ENCODE results near the gene FRMD4A.
A peak's percentile ranks its signal among the peaks of the same experiment; 100 is the strongest.

Gene FRMD4A

DNA sequence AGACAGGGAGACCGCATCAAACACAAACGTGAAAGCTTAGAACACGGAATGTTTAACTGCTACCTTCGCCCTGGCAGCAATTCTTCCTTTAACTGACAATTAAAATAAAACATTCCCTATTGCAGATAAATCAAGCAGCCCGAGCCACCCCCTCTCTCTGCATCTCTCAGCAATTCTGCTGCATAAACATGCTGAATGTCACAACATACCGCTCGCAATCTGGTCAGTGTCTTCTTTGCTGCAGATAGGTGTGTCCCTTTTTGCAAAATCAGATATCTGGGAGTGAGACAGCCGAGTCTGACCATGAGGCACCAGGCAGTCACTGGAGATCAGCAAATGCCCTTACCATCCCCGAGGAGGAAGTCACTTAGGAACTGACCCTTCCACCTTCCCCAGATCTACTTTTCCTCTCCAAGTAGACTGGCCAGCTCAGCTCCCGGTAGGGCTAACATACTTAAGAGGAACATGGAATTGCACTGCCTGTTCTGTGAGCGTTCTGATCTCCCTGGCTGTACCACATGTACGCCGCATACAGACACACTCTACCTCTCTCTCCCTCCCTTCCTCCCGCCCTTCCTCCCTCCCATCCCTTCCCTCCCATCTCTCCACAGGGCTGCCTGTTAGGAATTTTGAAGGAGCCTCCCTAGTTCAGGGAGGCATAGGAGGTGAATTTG is at the start of gene FRMD4A:
FRMD4A (minus strand) TSS at position 537 of the 674 bp plus-strand sequence.
- DNase-seq, result peak in 26 of 56 donors; percentile 4 to 54 (median 25)

DNA sequence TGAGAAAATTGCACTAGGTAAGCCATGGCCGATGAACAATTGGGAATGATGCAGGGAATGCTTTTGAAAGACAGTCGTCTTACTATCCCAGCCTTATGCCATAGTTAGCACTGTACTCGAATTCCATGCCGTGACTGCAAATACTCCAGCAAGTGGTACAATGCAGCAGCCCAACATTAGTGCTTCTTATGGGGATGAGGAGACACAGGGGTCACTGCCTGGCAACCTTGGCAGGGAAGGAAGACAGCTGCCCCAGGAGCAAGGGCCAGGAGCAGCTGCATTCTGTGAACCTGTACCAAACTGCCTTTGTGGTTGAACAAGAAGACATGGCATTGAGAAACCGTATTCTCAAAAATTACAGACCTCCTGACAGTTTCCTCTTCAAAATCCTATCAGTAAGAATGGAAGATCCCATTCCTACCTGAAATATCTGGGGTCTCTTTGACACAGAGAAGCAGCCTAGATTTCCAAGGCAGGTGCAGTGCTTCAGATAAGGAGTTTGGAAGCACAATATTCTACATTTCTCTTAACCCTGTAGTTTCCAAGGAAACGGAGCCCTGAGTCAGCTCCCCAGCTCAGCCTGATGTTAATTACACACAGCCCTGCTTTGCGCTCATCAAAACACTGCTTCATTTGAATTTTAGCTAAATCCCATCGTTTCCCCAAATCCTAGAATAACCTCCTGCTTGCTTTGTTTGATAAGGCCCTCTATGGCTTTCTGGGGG is 49.0 kb upstream of the FRMD4A start:
- DNase-seq, result peak in 18 of 56 donors; percentile 6 to 64 (median 19)

DNA sequence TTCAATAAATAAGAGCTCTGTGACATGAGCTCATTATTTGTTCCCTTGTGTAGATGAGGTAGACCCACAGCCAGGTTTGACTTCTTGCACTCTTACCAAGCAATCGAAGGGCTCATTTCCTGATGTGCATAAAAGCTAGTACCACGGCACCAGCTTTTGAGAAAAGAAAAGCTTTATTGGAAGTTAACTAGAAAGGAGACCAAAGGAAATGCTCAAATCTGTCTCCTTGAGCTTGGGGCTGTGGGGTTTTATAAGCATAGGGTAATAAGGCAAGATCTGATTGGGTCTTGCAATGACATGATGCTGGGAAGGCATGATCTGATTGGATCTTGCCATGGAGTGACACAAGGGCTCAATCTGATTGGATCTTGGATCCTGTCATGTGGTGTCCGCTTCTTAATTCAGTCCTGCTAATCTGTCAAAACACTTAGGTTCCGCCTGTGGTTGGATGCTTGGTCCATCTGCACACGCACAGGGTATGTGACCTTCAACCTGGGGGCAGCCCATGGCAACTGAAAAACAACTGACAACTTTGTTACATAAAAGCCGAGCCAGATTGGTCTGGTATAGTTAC is 47.8 kb upstream of the FRMD4A start:
- no peak for DNase-seq

DNA sequence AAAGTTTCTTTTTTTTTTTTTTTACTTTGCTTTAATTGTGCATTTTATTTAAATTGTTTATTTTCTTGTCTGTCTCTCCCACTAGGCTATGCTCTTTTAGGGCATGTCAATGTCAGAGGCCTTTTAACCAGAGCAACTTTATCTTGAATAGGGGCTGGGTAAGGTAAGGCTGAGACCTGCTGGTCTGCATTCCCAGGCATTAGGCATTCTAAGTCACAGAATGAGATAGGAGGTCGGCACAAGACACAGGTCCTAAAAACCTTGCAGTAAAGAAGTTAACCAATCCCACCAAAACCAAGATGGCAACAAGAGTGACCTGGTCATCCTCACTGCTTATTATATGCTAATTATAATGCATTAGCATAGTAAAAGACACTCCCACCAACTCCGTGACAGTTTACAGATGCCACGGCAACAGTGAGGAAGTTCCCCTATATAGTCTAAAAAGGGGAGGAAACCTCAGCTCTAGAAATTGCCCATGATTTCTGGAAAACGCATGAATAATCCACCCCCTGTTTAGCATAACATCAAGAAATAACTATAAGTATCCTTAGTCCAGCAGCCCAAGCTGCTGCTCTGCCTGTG is 47.0 kb upstream of the FRMD4A start:
- no peak for DNase-seq

DNA sequence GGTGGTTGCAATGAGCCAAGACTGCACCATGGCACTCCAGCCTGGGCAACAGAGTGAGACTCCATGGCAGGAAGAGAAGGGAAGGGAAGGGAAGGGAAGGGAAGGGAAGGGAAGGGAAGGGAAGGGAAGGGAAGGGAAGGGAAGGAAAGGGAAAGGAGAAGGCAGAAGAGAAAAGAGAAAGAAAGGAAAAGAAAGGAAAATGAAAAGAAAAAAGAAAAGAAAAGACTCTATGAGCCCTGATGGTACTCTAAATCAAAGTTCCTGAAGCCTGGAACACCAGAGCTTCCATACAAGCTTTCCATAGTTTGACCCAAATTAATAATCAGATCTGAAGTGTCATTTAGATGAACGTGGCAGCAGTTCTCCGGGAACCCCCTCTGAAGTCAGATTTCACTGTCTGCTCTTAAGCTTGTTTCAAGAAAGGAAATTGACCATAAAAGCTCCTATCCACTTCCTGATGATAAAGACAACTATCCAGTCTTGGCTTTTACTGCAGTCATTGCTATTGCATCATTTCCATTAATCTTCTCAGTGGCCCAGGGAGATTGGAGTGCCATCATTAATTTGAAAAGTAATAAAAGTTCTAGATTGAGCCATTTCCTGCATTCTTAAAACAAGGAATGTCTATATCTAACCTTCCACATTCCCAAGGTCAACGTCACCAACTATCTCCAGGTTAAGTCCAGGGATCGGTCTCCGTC is 44.2 kb upstream of the FRMD4A start:
- no peak for DNase-seq

DNA sequence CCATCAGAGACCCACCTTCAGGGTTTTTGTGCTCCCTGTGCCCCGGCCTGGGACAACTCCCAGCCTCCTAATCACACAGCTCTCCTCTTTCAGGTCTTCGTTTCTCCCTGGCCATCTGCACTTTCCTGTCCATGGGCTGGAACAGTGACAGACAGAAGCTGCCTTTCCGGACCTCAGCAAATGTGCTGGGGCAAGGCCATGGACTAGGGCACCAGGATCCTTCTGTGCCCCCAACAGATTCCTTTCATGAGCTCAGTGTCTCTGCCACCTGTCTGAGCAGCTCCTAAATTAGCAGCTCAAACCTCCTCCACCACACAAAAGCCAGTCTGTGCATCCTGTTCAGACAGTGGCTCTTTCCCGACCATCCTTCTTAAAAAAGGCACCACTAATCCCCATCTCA is 41.9 kb upstream of the FRMD4A start:
- DNase-seq, result no peak

DNA sequence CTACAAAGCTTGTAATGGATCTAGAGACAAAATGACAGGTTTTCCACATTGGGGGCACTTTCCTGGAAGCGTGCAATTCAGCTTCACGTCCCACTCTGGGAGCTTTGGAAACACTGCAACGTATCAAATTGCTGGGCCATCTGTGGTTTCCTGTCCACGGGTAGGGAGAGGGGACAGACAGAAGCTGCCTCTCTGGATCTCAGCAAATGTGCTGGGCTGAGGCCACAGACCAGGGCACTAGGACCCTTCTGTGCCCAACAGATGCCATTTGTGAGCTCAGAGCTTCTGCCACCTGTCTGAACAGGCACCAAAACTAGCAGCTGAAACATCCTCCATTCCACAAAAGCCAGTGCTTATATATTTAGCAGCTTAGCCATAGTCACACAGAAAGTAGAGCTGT is 40.9 kb upstream of the FRMD4A start:
- no peak for DNase-seq

DNA sequence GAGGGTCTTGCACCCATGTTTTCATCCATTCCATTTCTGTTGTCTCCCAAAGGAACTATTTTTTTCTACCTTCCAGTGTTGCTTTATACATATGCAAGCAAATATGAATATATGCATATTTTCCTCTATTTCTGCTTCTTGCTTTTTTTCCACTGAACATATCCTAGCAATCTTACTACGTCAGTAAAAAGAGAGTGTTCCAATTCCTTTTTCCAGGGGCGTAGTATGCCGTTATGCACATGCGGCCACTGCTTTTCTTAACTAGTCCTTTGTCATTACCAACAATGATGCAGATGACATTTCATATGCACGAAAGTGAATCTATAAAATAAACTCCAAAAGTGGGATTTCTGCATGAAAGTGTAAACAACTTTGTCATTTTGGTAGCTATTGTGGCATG is 40.2 kb upstream of the FRMD4A start:
- DNase-seq, result no peak

DNA sequence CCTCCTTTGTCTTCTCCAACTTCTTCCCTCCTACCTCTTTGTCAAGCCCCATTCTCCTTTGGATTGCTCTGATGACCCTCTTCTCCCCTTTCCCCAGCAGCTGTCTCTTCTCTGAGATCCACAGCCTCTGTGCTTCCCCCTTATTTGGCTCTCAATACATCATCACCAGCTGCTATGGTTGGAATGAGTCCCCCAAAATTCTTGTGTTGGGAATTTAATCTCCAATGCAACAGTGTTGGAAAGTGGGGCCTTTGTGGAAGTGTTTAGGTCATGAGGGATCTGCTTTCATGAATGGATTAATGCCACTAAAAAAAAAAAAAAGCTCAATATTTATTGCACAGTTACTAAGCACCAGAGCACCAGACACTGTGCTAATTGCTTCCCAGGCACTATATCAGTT is 39.2 kb upstream of the FRMD4A start:
- no peak for DNase-seq

DNA sequence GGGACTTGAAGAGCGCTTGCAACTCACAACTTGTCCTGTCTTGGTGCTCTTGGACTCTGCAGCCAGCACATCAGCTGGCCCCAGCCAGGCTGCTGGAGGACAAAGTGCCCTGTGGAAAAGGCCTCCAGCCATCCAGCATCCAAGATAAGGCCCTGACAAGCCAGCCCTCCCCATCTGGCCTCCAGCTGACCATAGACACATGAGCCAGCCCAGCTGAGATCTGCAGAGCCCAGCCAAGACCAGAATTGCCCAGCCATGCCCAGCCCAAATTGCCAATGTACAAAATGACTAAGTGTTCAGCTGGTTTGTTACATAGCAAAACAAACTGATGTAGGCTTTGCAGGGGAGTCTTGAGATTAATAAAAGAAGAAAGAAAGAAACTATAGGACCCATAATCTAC is 36.0 kb upstream of the FRMD4A start:
- DNase-seq, result no peak

DNA sequence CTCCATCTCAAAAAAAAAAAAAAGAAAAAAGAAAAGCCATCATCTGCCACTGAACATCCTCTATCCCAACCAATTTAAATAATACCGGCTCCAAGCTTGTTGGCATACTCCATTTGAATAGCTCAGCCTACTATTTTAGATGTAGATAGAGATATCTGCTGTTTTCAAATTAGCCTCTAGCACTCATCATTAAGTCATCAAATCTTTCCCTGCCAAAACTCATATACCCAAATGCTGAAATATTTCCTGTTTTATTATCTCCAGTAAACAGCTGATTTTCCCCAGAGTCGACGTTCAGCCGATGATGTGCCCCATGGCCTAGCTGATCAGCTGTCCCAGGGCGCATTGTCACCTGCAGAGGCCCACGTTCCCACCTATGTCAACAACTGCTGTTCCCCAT is 34.5 kb upstream of the FRMD4A start:
- no peak for DNase-seq

DNA sequence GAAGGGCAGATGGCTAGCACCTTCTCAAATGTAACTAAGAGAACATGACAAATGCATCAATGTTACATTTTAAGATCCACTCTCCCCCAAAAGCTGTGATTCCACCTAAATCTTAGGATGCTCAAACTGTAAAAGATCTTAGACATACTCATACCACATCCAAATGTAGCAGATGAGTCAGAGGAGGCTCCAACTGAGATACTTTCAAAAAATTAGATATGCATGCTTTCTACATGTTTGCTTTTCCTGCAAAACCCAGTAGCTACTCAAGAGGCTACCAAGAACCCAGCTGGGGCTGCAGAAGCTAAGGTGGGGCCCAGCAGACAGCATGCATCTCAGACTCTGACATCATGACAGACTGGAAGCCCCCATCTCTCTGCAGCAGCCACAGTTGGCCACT is 31.4 kb upstream of the FRMD4A start:
- DNase-seq, result no peak

DNA sequence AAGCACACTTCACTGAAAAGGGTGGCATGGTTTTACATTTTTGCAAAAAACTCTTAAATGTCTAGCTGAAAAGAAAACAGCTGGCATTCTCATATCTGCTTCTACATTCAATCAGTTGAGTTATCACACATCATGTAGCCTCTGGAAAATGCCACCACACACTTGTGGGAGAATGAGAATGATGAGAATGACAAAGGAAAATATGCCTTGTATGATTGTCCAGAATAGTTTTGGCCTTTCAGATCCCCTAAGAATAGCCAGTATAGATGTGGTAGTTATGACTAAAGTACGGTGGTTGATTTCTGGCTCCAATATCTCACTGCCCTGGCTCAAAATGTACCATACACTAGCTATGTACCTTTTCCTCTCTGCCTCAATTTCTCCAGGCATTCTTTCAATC is 30.2 kb upstream of the FRMD4A start:
- no peak for DNase-seq

DNA sequence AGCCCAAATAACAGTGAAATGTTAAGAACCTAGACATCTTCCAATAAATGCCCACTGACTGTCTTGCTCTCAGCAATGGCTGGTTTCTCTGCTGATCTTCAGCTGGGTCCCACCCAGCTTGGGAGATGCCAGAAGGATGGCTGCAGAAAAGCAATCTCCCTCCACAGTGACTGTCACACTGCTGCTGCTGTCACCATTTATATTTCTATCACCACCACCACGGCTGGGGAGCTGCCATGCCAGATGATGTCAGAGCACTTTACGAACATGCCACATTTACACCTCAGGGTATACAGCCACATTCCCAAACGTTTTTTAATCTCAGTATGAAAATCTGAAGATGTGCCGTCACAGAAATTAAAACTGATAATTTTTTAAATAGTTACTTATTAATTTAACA is 29.8 kb upstream of the FRMD4A start:
- DNase-seq, result no peak

DNA sequence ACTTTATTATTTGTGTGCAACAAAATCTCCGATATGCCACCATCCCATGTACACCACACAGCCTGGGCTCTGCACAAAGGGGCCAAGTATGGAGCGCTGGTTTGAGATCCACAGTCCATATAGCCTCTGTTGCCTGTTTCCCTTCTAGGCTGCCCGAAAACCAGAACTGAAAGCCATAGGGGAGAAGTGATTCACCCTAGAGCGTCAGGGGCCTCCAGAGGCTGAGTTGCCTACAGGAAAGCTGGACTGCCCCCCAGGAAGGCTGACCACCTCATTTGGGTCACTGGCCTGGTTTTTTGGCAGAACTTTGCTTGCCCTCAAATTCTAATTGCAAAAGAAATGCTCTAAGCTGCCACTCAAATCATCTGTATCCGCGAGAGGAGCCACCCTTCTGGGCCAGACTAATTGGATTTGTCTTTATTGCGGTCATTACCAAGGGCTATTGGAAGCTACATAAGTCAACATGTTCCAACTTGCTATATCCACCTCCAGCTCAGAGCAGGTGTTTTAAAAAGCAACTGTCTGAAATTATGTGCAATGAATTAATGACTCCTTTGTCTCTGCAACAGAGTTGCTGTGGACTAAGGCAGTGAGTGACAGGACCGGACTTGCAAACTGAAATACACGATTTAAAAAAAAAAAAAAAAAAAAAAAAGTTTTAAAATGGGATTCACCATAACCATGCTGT is 28.3 kb upstream of the FRMD4A start:
- no peak for DNase-seq

DNA sequence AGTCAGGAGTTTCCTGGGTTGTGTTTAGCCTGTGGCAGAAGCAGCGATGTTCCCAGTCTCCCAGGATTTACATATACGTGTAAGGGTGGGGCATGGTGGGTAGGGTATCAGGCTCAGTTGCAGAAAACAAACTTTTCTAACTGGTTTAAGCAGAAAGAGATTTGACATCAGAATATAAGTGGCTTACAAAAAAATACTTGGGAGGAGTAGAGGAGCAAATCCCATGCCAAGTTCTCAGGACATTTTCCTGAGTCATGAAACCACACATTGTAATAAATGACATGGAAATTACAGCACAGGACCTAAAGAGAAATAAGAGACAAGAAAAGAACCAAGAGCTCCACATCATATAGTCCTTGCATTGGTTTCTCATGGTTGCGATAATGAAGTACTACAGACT is 26.2 kb upstream of the FRMD4A start:
- DNase-seq, result no peak

DNA sequence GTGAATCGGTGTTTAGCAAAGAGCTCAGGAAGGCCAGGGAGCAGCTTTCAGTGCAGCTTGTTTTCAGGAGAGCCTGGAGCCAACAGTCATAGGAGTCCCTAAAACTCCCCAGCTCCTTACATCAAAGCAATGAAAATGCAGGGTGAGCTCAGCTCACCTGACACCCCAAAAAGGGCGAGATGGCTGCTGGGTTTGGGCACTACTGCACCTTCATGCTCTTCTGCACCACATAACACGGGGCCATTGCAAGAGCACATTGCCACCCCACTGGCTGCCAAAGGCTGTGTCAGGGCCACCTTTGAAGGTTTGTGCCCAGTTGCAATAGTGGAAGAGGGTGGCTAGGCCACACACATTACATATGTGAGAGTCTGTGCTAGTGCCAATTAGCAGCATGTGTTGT is 25.0 kb upstream of the FRMD4A start:
- no peak for DNase-seq

DNA sequence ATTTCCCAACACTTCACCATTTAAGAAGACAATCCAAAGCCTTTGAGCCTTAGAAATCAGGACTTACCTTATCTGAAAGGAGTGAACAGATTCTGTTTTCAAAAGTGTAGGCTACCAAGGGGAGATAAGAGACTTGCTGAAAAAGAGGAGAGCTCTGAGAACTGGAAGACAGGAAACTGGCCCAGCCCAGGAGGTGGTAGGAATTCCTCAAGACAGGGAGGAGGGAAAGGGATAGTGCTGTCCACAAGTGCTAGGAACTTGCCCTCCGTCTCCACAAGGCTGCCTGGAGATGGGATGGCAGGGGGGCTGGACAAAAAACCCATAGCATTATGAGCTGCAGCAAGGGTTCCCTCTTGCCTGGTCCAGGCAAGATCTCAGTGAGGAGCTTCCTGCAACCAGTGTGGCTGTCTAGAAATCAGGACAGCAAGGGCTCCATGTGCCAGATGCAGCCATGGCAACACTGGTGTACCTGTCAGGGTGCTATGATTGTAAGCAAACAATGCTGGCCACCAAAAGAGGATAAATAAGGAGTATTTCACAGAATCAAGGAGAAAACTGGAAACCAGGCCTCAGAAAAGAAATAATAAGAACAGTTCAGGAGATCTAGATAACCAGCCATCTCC is 22.7 kb upstream of the FRMD4A start:
- no peak for DNase-seq

DNA sequence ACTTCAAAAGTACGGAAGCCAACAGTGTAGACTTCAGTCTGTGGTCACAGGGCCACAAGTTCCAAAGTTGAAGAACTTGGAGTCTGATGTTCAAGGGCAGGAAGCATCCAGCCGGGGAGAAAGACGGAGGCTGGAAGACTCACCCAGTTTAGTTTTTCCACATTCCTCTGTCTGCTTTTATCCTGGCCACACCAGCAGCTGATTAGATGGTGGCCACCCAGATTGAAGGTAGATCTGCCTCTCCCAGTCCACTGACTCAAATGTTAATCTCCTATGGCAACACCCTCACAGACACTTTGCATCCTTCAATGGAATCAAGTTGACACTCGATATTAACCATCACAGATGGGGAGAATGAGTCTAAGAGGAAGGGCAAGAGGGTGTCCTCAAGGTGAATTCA is 19.3 kb upstream of the FRMD4A start:
- DNase-seq, result no peak

DNA sequence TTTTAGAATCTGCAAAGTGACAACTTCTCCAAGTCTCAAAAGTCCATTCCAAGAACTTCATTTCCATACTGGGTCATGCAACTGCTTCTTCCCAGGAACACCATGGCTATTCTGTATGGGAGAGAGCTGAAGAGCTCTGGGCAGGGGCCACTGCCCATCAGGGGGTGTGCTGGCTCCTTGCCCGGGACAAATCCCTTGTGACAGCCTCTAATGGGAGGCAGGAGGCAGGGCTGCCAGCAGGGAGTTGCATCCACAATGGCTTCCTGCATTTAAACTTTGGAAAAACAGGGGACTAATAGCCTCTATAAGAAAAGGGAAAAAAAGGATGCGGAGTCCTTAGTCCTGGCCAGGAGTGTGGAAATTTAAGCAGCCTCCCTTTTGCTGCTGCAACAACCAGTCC is 18.4 kb upstream of the FRMD4A start:
- peak in 45 of 56 donors; percentile 4 to 86 (median 41) for DNase-seq

DNA sequence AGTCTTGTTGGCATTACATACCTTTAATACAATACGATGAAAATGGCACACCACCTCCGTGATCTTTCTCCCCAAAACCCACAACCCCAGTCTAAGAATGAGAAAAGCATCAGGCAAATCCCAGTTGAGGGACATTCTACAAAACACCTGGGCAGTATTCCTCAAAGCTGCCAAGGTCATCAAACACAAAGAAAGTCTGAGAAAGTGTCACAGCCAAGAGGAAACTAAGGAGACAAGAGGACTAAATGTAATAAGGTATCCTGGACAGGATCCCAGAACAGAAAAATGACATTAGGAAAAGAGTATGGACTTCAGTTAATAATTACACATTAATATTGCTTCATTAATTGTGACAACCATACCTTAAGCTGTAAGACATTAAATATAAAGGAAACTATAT is 14.5 kb upstream of the FRMD4A start:
- no peak for DNase-seq
